Activated CD4-positive, alpha-beta memory T cell treated with anti-CD3 and anti-CD28 coated beads, Interleukin-2, amount 10 ng/mL, durations not matched to agents 7 days and 5 days (primary cell): ENCODE measurements around the gene MAPK4. TPM values are rescaled to one million over a fixed set of nuclear protein-coding genes. Genes with fewer than 3 reads are reported as not detected.

ENCODE experiments used
- CTCF ChIA-PET: fragments of 350-600 bp; sonication (Branson Sonifier 250); formaldehyde crosslinking; loops from one replicate; lab custom pipeline; 2021; ENCODE audit warnings: antibody characterized with exemption, inconsistent platforms; lab: Charles Lee
- POLR2A ChIA-PET: fragments of 350-600 bp; sonication (Branson Sonifier 250); formaldehyde crosslinking; loops from one replicate; lab custom pipeline; 2021; ENCODE audit warnings: antibody characterized with exemption; lab: Charles Lee
- DNase-seq: peaks from one replicate; pipeline ENCODE4 v3.0.0-alpha.2; 2020
- H3K27ac Mint-ChIP-seq: one replicate; pipeline ENCODE4 v1.8.0; 2021; ENCODE audit warnings: mild to moderate bottlenecking, mixed read lengths
- H3K27me3 Mint-ChIP-seq: one replicate; pipeline ENCODE4 v1.8.0; 2021; ENCODE audit warnings: mixed read lengths
- H3K36me3 Mint-ChIP-seq: one replicate; pipeline ENCODE4 v1.8.0; 2021; ENCODE audit warnings: low read depth, mixed read lengths
- H3K4me1 Mint-ChIP-seq: one replicate; pipeline ENCODE4 v1.8.0; 2021; ENCODE audit warnings: mixed read lengths
- H3K4me3 Mint-ChIP-seq: one replicate; pipeline ENCODE4 v1.8.0; 2021; ENCODE audit warnings: mild to moderate bottlenecking, mixed read lengths
- H3K9me3 Mint-ChIP-seq: one replicate; pipeline ENCODE4 v1.8.0; 2021; ENCODE audit warnings: mixed read lengths
- total RNA-seq, 2 experiments: library from RNA; stranded (reverse); gene quantifications; one replicate each; pipeline ENCODE4 v1.2.3, GENCODE V29; 2021

The MAPK4 gene
- total RNA-seq, 2 experiments from 2014 or later, result not detected

GRCh38 chr18:50737127-50737526 is 177.2 kb downstream of the MAPK4 start:
- Mint-ChIP-seq H3K27me3 (no peaks in the 10 kb centered on the region), H3K36me3 (no peaks in the 10 kb centered on the region), H3K4me3 (no peak overlapping the region), H3K9me3 (no peaks in the 10 kb centered on the region), H3K4me1 (no peaks in the 10 kb centered on the region), H3K27ac (no peak overlapping the region)
- POLR2A ChIA-PET, result no interaction called here
- CTCF ChIA-PET, result no interaction called here
- no peak for DNase-seq

GRCh38 chr18:50738098-50738757 is 178.3 kb downstream of the MAPK4 start:
- Mint-ChIP-seq H3K27ac (no peak overlapping the region), H3K4me3 (no peak overlapping the region), H3K27me3 (no peaks in the 10 kb centered on the region), H3K9me3 (no peaks in the 10 kb centered on the region), H3K36me3 (no peaks in the 10 kb centered on the region), H3K4me1 (no peaks in the 10 kb centered on the region)
- ChIA-PET CTCF (no interaction called here), POLR2A (no interaction called here)
- no peak for DNase-seq

GRCh38 chr18:50742952-50743351 is 183.1 kb downstream of the MAPK4 start:
- Mint-ChIP-seq H3K36me3 (no peaks in the 10 kb centered on the region), H3K27me3 (peaks cover 12% of the 10 kb centered on the region), H3K9me3 (no peaks in the 10 kb centered on the region), H3K27ac (no peak overlapping the region), H3K4me3 (no peak overlapping the region), H3K4me1 (no peaks in the 10 kb centered on the region)
- no peak for DNase-seq
- ChIA-PET POLR2A (no interaction called here), CTCF (no interaction called here)

GRCh38 chr18:50744253-50744652 is 184.4 kb downstream of the MAPK4 start:
- Mint-ChIP-seq H3K9me3 (no peaks in the 10 kb centered on the region), H3K4me3 (no peak overlapping the region), H3K4me1 (no peaks in the 10 kb centered on the region), H3K27me3 (peaks cover 12% of the 10 kb centered on the region), H3K27ac (no peak overlapping the region), H3K36me3 (no peaks in the 10 kb centered on the region)
- CTCF ChIA-PET, result no interaction called here
- DNase-seq, result no peak
- POLR2A ChIA-PET, result no interaction called here

- H3K27ac Mint-ChIP-seq, result no peak overlapping the region
- H3K27me3 Mint-ChIP-seq, result peaks cover 18% of the 10 kb centered on the region
- no peaks in the 10 kb centered on the region for H3K9me3 Mint-ChIP-seq
- ChIA-PET CTCF (no interaction called here), POLR2A (no interaction called here)
- no peaks in the 10 kb centered on the region for H3K36me3 Mint-ChIP-seq
- no peak for DNase-seq
- H3K4me1 Mint-ChIP-seq, result no peaks in the 10 kb centered on the region
- no peak overlapping the region for H3K4me3 Mint-ChIP-seq
Observed at GRCh38 chr18:50745945-50746344, 186.1 kb downstream of the MAPK4 start.

GRCh38 chr18:50747849-50748242 is 188.0 kb downstream of the MAPK4 start:
- Mint-ChIP-seq H3K36me3 (no peaks in the 10 kb centered on the region), H3K27ac (no peak overlapping the region), H3K4me3 (no peak overlapping the region), H3K4me1 (no peaks in the 10 kb centered on the region), H3K27me3 (peaks cover 20% of the 10 kb centered on the region), H3K9me3 (no peaks in the 10 kb centered on the region)
- CTCF ChIA-PET, result no interaction called here
- no peak for DNase-seq
- POLR2A ChIA-PET, result no interaction called here

GRCh38 chr18:50748243-50749229 is 188.6 kb downstream of the MAPK4 start:
- Mint-ChIP-seq H3K9me3 (no peaks in the 10 kb centered on the region), H3K36me3 (no peaks in the 10 kb centered on the region), H3K27me3 (peaks cover 17% of the 10 kb centered on the region), H3K27ac (no peak overlapping the region), H3K4me1 (no peaks in the 10 kb centered on the region), H3K4me3 (no peak overlapping the region)
- CTCF ChIA-PET, result no interaction called here
- POLR2A ChIA-PET, result no interaction called here
- no peak for DNase-seq

- H3K27me3 Mint-ChIP-seq, result peaks cover 10% of the 10 kb centered on the region
- H3K4me1 Mint-ChIP-seq, result no peaks in the 10 kb centered on the region
- H3K36me3 Mint-ChIP-seq, result no peaks in the 10 kb centered on the region
- H3K4me3 Mint-ChIP-seq, result no peak overlapping the region
- no peak for DNase-seq
- ChIA-PET CTCF (no interaction called here), POLR2A (no interaction called here)
- no peaks in the 10 kb centered on the region for H3K9me3 Mint-ChIP-seq
- H3K27ac Mint-ChIP-seq, result no peak overlapping the region
Observed at GRCh38 chr18:50749421-50749820, 189.5 kb downstream of the MAPK4 start.

- CTCF ChIA-PET, result no interaction called here
- POLR2A ChIA-PET, result no interaction called here
- Mint-ChIP-seq H3K36me3 (no peaks in the 10 kb centered on the region), H3K27ac (no peak overlapping the region), H3K27me3 (peaks cover 10% of the 10 kb centered on the region), H3K4me3 (no peak overlapping the region), H3K4me1 (no peaks in the 10 kb centered on the region), H3K9me3 (no peaks in the 10 kb centered on the region)
- no peak for DNase-seq
Observed at GRCh38 chr18:50749945-50750344, 190.1 kb downstream of the MAPK4 start.

- H3K4me1 Mint-ChIP-seq, result no peaks in the 10 kb centered on the region
- H3K4me3 Mint-ChIP-seq, result no peak overlapping the region
- CTCF ChIA-PET, result no interaction called here
- H3K9me3 Mint-ChIP-seq, result no peaks in the 10 kb centered on the region
- H3K27me3 Mint-ChIP-seq, result peaks cover 9% of the 10 kb centered on the region
- POLR2A ChIA-PET, result no interaction called here
- H3K27ac Mint-ChIP-seq, result no peak overlapping the region
- H3K36me3 Mint-ChIP-seq, result no peaks in the 10 kb centered on the region
- DNase-seq, result no peak
Observed at GRCh38 chr18:50750546-50750945, 190.7 kb downstream of the MAPK4 start.

- Mint-ChIP-seq H3K36me3 (no peaks in the 10 kb centered on the region), H3K4me1 (no peaks in the 10 kb centered on the region), H3K27me3 (peaks cover 12% of the 10 kb centered on the region), H3K4me3 (no peak overlapping the region), H3K27ac (no peak overlapping the region), H3K9me3 (no peaks in the 10 kb centered on the region)
- DNase-seq, result no peak
- POLR2A ChIA-PET, result no interaction called here
- CTCF ChIA-PET, result no interaction called here
Observed at GRCh38 chr18:50751490-50751889, 191.6 kb downstream of the MAPK4 start.

- H3K27me3 Mint-ChIP-seq, result peaks cover 14% of the 10 kb centered on the region
- no peak for DNase-seq
- no peaks in the 10 kb centered on the region for H3K36me3 Mint-ChIP-seq
- no peaks in the 10 kb centered on the region for H3K9me3 Mint-ChIP-seq
- ChIA-PET POLR2A (no interaction called here), CTCF (no interaction called here)
- H3K27ac Mint-ChIP-seq, result no peak overlapping the region
- H3K4me3 Mint-ChIP-seq, result no peak overlapping the region
- H3K4me1 Mint-ChIP-seq, result no peaks in the 10 kb centered on the region
Observed at GRCh38 chr18:50751947-50752346, 192.1 kb downstream of the MAPK4 start.

GRCh38 chr18:50753311-50753710 is 193.4 kb downstream of the MAPK4 start:
- Mint-ChIP-seq H3K27me3 (peaks cover 19% of the 10 kb centered on the region), H3K9me3 (no peaks in the 10 kb centered on the region), H3K36me3 (no peaks in the 10 kb centered on the region), H3K4me3 (no peak overlapping the region), H3K27ac (no peak overlapping the region), H3K4me1 (no peaks in the 10 kb centered on the region)
- POLR2A ChIA-PET, result no interaction called here
- no peak for DNase-seq
- CTCF ChIA-PET, result no interaction called here
